ENCODE measurements around the gene C22orf39.
A peak's percentile ranks its signal among the peaks of the same experiment; 100 is the strongest.

Gene C22orf39

DNA sequence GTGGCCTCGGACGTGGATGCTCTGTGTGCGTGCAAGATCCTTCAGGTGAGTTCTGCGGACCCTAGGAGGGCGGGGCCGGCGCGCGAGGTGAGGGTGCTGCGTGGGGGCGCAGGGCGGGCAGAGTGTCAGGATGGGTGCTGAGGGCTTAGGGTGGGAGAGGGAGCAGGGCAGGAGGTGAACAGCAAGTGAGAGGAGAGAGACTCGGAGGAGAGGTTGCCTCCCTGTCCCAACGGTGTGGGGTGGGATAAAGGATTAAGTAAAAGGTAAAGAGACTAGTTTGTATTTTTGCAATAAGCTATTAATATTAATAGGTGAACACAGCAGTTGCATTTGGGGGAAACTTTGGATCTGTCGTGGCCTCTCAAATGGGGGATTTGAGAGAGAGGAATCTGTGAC lies 32.7 kb upstream of the C22orf39 start:
- Mint-ChIP-seq H3K27ac (peak overlapping the region; percentile 100), H3K4me1 (peaks cover 39% of the 10 kb centered on the region), H3K4me3 (peak overlapping the region; percentile 87), H3K36me3 (peaks cover 8% of the 10 kb centered on the region), H3K27me3 (no peaks in the 10 kb centered on the region), H3K9me3 (no peaks in the 10 kb centered on the region)
- no peak for ATAC-seq

DNA sequence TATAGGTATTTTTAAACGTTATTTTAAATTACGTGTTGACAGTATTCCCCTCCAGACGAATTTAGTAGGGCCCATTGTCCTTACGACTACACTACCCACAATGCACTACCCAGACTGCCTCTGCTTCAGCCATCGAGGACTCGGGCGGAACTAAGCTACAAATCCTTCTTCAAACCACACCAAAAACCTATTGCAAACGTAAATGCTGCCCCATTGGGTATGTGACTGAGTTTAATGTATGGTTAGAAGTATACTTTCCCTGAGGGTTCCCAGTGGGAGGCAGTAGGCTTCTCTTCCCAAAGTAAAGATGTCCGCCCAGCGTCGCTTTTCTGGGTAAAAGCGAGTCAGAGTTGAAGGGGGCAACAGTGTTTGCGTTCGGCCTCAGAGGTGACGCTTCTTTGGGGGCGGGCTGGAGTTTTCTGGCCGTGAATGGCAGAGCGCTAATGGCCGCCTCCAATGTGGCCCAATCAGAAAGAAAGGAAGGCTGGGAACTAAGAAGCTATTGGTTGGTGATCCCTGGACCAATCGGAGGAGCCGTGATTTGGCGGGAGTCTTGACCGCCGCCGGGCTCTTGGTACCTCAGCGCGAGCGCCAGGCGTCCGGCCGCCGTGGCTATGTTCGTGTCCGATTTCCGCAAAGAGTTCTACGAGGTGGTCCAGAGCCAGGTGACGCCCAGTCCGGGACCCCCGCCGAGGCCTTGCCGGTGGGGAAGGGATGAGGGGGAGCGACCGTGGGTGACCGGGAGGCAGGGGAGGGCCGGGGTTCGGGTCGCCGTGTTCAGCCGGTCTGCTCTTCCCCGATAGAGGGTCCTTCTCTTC lies 32.1 kb upstream of the C22orf39 start, which contains the start of gene CDC45:
Gene CDC45, plus strand, starts transcription at position 566 of the 818 bp plus-strand sequence. Its CDS starts 49 bp downstream, at position 615.
- H3K4me3 Mint-ChIP-seq: peak within 1 kb of the TSS; percentile 87
- ATAC-seq: peak; percentile 97
- peak within 1 kb of the TSS; percentile 100 for H3K27ac Mint-ChIP-seq
- no peaks in the 10 kb centered on the region for H3K27me3 Mint-ChIP-seq
- H3K9me3 Mint-ChIP-seq: no peaks in the 10 kb centered on the region
- peaks cover 40% of the 10 kb centered on the region for H3K4me1 Mint-ChIP-seq
- peaks cover 9% of the 10 kb centered on the region for H3K36me3 Mint-ChIP-seq

DNA sequence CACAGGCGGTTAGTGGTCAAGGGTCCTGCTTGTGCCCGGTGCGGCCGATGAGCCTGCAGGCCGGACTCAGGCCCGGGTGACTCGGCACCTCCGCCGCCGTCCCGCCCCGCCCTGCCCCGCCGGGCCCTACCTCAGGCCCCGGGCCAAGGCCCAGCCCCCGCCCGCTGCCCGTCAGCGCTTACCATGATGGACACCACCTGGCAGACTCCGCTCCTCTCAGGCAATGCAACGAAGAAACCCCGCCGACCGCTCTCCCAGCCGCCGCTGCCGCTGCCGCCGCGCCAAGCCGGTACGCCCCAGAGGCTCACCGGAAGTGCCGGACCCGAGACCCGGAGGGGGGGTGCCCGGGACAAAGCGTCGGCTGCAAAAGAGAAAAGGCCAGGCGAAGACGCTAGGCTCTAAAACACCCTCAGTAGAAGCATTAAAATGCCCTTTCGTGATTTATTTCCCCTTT lies 31.4 kb upstream of the C22orf39 start, which contains the start of gene UFD1:
Gene UFD1, minus strand, starts transcription at position 293 of the 454 bp plus-strand sequence. Its CDS starts 108 bp downstream, at position 185.
- peak within 1 kb of the TSS; percentile 87 for H3K4me3 Mint-ChIP-seq
- peaks cover 11% of the 10 kb centered on the region for H3K36me3 Mint-ChIP-seq
- H3K27me3 Mint-ChIP-seq: no peaks in the 10 kb centered on the region
- peak; percentile 81 for ATAC-seq
- H3K4me1 Mint-ChIP-seq: peaks cover 40% of the 10 kb centered on the region
- no peaks in the 10 kb centered on the region for H3K9me3 Mint-ChIP-seq
- H3K27ac Mint-ChIP-seq: peak within 1 kb of the TSS; percentile 100

DNA sequence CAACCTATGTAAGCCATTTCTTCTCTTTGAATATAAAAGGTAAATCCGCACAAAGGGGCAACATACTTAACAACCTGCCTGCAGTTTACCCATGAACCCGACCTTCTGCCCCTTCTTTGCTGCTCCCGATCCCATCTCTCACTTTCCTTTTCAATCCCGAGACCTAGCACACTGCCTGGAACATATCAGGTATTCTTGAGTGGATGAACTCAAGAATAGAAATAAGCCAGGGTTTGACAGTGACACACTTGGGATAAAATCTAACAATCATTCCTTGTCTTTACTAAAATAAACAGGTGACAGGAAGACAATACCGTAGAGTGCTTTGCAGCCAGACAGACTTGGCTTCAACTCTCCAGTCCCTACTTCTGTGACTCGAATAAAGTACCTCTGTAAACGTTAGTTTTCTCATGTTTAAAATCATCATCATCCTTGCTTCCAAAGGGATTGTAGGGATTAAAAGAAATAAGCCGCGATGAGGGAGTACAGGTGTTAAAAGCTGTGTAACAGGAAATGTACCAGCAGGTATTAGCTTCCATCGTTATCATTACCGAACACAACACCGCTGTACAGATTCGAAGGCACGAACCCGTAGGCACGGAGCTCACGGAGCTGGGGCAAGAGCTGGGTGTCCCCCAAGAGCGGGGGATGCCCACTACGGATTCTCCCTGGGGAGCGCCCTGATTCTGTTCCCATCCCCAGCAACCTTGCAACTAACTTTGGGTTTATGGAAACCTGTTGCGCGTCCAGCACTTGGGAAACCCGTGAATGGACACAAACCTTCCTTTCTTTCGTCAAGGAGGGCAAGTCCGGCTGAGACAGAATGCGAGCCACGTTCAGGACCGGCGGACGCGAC lies 30.8 kb upstream of the C22orf39 start:
- Mint-ChIP-seq H3K27ac (peak overlapping the region; percentile 100), H3K27me3 (no peaks in the 10 kb centered on the region), H3K4me3 (peak overlapping the region; percentile 87), H3K9me3 (no peaks in the 10 kb centered on the region), H3K36me3 (peaks cover 13% of the 10 kb centered on the region), H3K4me1 (peaks cover 40% of the 10 kb centered on the region)
- no peak for ATAC-seq

DNA sequence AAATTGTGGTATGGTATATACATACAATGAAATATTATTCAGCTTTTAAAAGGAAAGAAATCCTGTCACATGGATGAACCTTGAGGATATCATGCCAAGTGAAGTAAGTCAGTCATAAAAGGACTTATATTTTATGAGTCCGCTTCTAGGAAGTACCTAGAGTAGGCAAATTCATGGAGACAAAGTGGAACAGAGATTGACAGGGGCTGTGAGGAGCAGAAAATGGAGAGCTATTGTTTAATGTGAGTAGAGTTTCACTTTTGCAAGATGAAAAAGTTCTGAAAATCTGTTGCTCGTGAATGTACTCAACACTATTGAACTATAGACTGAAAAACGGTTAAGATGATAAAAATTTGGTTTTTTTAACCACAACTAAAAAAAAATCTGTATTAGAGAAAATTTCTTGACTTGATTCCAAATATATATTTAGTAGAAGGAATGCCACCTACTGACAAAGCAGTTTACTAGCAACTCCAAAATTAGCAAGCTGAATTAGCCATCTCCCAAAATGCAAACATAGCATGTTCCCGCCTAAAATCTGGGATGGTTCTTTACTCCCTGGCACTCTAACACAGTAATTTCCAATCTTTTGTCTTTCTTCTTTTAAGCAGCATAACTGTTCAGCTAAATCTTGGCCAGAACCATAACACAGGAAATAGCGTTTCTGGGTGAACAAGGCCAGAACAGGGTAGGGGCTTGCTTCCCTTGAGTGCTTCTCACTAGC lies 30.0 kb upstream of the C22orf39 start:
- H3K27me3 Mint-ChIP-seq: no peaks in the 10 kb centered on the region
- ATAC-seq: no peak
- peak overlapping the region; percentile 87 for H3K4me3 Mint-ChIP-seq
- no peaks in the 10 kb centered on the region for H3K9me3 Mint-ChIP-seq
- H3K27ac Mint-ChIP-seq: peak overlapping the region; percentile 100
- H3K4me1 Mint-ChIP-seq: peaks cover 40% of the 10 kb centered on the region
- peaks cover 17% of the 10 kb centered on the region for H3K36me3 Mint-ChIP-seq

DNA sequence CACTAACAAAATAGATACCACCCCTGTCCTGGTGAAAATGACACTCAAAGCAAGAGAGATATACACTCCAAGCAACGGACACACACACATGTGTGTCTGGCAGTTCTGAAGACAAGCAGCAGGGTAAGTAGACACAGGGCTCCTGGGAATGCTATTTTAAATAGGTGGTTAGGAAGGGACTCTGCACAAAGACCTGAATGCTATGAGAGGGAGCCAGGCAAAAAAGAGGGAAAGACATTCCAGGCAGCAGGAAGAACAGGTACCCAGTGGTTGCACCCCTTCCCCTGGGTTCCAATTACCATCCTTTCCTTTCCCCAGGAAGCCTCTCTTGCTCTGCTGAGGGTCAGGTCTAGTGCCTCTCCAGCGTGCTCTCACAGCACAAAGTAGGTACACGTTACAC lies 28.5 kb upstream of the C22orf39 start:
- no peak for ATAC-seq
- Mint-ChIP-seq H3K9me3 (no peaks in the 10 kb centered on the region), H3K27me3 (no peaks in the 10 kb centered on the region), H3K4me3 (no peak overlapping the region), H3K27ac (no peak overlapping the region), H3K36me3 (peaks cover 31% of the 10 kb centered on the region), H3K4me1 (peaks cover 40% of the 10 kb centered on the region)

DNA sequence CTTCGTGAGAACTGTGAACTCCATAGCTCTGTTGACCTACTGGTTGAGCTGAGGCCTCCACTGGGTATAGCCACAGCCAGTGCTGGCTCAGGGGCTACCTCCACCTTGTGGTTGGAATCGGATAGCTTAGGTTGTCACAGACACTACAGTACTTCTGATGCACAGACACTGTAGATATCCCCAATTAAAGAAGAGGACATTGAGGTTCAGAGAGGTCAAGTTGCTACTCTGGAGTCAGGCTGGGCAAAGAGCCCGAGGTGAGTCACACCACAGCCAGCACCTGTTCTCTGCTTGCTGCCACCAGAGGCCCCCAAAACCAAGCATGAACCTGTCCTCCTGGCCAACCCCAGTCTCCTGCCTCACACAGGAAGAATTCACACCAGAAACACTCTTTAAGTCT lies 26.1 kb upstream of the C22orf39 start:
- H3K27ac Mint-ChIP-seq: no peak overlapping the region

DNA sequence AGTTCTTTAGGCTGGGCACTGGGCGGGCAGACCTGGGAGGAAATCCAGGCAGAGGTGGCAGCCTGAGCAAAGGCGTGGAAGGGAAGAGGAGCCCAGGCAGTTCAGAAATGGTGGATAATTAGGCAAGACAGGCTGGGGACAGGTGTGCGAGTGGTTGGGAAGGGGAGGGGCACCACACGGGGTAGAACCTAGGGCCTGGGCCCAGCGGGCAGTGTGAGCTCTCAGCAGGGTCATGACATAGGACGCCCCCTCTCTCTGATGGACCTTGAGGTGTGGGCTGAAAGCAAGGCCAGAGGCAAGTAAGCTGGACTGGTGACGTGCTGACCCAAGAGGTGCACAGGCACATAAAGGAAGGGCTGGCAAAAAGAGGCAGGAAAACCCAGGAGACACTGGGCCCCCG lies 24.7 kb upstream of the C22orf39 start:
- Mint-ChIP-seq H3K9me3 (no peaks in the 10 kb centered on the region), H3K36me3 (peaks cover 61% of the 10 kb centered on the region)
- no peak for ATAC-seq

More for the DNA sequence above, 26.1 kb upstream of the C22orf39 start:
- no peaks in the 10 kb centered on the region for H3K27me3 Mint-ChIP-seq
- no peaks in the 10 kb centered on the region for H3K9me3 Mint-ChIP-seq
- peaks cover 47% of the 10 kb centered on the region for H3K36me3 Mint-ChIP-seq
- no peak overlapping the region for H3K4me3 Mint-ChIP-seq
- H3K4me1 Mint-ChIP-seq: peaks cover 26% of the 10 kb centered on the region
- ATAC-seq: no peak

DNA sequence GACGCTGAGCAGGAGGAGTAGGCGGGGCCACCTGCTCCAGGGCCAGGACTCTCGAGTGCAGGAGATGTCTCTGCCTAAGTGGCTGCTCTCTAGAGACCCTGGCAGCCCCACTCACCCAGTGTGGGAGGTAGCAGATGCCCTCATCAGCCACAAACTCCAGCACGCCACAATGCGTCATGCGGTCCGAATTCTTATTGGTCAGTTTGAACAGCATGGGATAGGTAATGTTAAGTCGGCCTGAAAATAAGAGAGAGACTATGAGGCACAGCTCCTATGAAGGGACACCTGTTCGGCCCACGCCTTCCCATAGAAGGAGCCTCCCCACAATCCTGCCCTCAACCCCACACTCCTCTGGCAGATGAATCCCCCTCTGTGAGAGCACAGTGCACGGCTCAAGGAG lies 24.1 kb upstream of the C22orf39 start:
- H3K9me3 Mint-ChIP-seq: no peaks in the 10 kb centered on the region
- H3K4me3 Mint-ChIP-seq: no peak overlapping the region
- no peak for ATAC-seq
- no peaks in the 10 kb centered on the region for H3K27me3 Mint-ChIP-seq
- no peak overlapping the region for H3K27ac Mint-ChIP-seq
- H3K36me3 Mint-ChIP-seq: peaks cover 61% of the 10 kb centered on the region
- peaks cover 12% of the 10 kb centered on the region for H3K4me1 Mint-ChIP-seq

More for the DNA sequence above, 24.7 kb upstream of the C22orf39 start:
- Mint-ChIP-seq H3K4me1 (peaks cover 15% of the 10 kb centered on the region), H3K27me3 (no peaks in the 10 kb centered on the region), H3K27ac (no peak overlapping the region), H3K4me3 (no peak overlapping the region)

DNA sequence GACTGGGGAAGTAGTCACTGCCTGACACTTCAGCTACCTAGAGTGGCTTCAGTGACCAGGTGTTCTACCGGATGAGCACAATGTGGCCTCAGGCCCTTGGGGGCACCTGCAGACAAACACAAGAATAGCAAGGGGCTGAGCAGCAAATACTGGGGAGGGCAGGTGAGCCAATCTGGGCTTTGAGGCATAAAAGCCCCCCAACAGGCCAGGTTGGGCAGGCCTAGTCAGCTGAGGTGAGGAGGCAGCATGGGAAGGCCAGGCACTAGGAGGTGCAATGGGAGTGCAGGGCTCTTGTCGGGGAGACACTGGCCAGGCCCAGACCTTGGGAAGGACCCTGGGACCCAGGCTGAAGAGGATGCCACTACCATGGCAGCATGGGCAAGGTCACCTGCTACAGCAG lies 22.5 kb upstream of the C22orf39 start:
- peaks cover 67% of the 10 kb centered on the region for H3K36me3 Mint-ChIP-seq
- no peaks in the 10 kb centered on the region for H3K9me3 Mint-ChIP-seq
- no peak overlapping the region for H3K27ac Mint-ChIP-seq
- H3K4me3 Mint-ChIP-seq: no peak overlapping the region
- H3K27me3 Mint-ChIP-seq: no peaks in the 10 kb centered on the region
- no peak for ATAC-seq
- no peaks in the 10 kb centered on the region for H3K4me1 Mint-ChIP-seq

DNA sequence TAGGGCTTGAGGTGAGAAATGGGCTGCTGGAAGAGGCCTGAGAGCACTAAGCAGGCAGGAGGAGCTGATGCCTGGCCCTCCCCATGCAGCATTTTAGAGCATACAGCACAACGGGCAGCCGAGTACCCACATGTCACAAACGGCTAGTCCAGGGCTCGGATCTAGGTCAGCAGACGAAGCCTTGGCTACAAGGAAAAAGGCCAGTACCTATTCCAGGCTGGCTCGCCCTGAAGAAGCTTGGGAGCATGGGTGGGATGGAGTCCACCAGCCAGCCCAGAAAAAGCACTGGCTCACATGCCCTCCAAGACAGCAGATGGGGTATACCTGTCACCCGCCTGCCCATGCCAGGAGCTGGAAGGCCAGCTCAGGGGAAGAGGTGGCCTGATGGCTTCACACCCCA lies 21.9 kb upstream of the C22orf39 start:
- H3K36me3 Mint-ChIP-seq: peaks cover 71% of the 10 kb centered on the region
- H3K4me1 Mint-ChIP-seq: no peaks in the 10 kb centered on the region
- H3K27me3 Mint-ChIP-seq: no peaks in the 10 kb centered on the region
- no peak overlapping the region for H3K4me3 Mint-ChIP-seq
- no peak overlapping the region for H3K27ac Mint-ChIP-seq
- ATAC-seq: no peak
- no peaks in the 10 kb centered on the region for H3K9me3 Mint-ChIP-seq

DNA sequence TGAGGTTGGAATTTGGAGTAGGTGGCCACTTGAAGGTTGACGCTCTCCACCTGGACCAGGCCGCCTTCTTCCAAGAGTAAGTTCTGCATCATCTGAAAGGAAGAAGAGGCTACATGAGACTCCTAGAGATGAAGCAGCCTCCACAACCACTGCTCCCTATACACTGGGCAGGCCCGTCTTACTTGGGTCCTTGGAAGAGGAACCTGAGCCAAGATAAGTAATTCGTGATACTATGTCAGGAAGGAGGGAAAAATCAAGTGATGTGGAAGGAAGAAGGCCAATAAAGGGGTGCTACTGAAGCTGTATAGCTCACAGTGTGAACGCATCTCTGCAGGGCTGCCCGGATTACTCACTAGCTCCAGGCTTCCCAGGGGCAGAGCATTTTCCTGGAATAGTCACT lies 20.4 kb upstream of the C22orf39 start:
- no peak for ATAC-seq
- no peaks in the 10 kb centered on the region for H3K4me1 Mint-ChIP-seq
- no peak overlapping the region for H3K4me3 Mint-ChIP-seq
- H3K9me3 Mint-ChIP-seq: no peaks in the 10 kb centered on the region
- no peaks in the 10 kb centered on the region for H3K27me3 Mint-ChIP-seq
- H3K36me3 Mint-ChIP-seq: peaks cover 67% of the 10 kb centered on the region
- H3K27ac Mint-ChIP-seq: no peak overlapping the region

DNA sequence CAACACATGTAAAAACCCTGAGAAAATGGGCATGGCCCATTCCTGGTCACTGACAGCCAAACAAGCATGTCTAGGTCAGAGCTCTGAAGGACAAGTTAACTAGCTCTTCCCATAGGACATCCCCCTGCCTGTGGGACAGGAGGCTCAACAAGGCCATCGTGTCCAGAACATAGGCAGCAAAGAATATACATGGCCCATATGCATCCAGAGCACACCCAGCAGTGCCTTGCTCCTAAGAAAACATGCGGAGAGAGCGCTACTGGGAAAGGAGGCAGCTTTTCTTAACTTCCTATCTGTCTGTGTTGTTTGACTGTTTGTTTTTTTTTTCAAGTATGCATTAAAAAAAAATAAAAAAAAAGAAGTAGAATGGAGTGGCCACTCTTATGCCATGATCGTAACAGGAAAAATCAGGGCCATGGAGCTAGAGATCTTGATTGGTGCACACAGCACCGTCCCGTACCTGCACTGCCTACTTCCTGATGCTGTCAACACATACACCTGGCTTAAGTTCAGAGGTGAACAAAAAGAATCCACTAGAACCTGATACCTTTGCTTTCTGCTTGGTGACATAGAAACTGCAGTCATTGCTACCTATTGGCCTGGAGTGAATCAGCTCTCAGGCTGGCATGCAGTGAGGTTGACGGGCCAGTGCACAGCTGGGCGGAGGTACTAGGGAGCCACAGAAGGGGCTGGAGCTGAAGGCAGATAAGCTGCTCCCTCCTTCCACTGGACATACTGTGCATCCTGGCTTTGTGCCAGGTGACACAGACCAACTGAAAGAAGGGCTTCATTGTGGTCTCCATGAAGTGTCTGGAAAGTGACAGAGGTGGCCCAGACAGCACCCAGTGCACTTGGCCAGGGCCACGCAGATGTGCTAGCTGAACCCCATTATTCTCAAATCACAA lies 19.6 kb upstream of the C22orf39 start:
- no peak overlapping the region for H3K27ac Mint-ChIP-seq
- no peaks in the 10 kb centered on the region for H3K27me3 Mint-ChIP-seq
- H3K4me3 Mint-ChIP-seq: no peak overlapping the region
- no peaks in the 10 kb centered on the region for H3K9me3 Mint-ChIP-seq
- peaks cover 68% of the 10 kb centered on the region for H3K36me3 Mint-ChIP-seq
- no peaks in the 10 kb centered on the region for H3K4me1 Mint-ChIP-seq
- no peak for ATAC-seq

DNA sequence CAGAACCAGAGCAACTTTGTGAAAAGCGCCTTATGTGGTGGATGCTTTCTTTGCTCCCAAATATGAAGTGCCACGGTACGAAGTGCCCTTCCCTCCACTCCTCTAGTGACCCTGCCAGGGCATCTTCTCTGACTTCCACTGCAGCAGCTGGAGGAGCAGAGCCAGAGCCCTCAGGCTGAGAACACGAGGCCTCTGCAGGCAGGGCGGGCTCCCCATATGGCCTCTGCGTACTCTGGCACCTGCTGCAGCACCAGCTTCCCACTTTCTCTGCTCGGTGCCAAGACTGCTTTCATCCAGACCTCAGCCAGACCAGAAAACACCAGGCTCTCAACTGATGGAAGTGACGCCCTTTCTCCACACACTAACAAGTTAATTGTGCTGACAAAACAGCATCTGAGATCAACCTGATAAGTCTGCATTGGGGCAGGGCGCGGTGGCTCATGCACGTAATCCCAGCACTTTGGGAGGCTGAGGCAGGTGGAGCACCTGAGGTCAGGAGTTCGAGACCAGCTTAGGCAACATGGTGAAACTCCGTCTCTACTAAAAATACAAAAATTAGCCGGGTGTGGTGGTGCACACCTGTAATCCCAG lies 18.7 kb upstream of the C22orf39 start:
- peaks cover 59% of the 10 kb centered on the region for H3K36me3 Mint-ChIP-seq

More for the DNA sequence above, 18.7 kb upstream of the C22orf39 start:
- Mint-ChIP-seq H3K27me3 (no peaks in the 10 kb centered on the region), H3K4me3 (no peak overlapping the region), H3K27ac (no peak overlapping the region), H3K9me3 (no peaks in the 10 kb centered on the region), H3K4me1 (no peaks in the 10 kb centered on the region)
- no peak for ATAC-seq

Measured in stimulated activated memory B cell treated with anti-CD40 and anti-IgM and Interleukin-4, amounts not matched to agents 10 μg/mL and 1 μg/mL and 100 μg/mL, for 72 hours (primary cell).